Gastroesophageal sphincter (tissue), 3 donors: Measurements from ENCODE around the gene TSSK2.

Experiments
- CTCF ChIP-seq, 4 experiments: fragments of 200-600 bp in 2 of 4; fragments of 450-650 bp in 2 of 4; sonication (generic) in 1 of 4; IDR thresholded peaks; one replicate each; pipeline ENCODE4 v1.5.1; 2017 to 2019; ENCODE audit warnings: antibody characterized with exemption in 4 of 4, mild to moderate bottlenecking in 2 of 4, moderate library complexity in 2 of 4
- EP300 ChIP-seq: sonication (generic); formaldehyde crosslinking; IDR thresholded peaks from one replicate; pipeline ENCODE4 v1.6.1; 2017; ENCODE audit warnings: antibody characterized with exemption, mild to moderate bottlenecking
- POLR2A ChIP-seq, 2 donors: fragments of 450-650 bp; IDR thresholded peaks; one replicate each; pipeline ENCODE4 v1.6.1; 2017; ENCODE audit warnings: antibody characterized with exemption in 2 of 2, mild to moderate bottlenecking in 2 of 2, moderate library complexity in 1 of 2
- POLR2AphosphoS5 ChIP-seq: sonication (generic); formaldehyde crosslinking; IDR thresholded peaks from one replicate; pipeline ENCODE4 v1.6.1; 2017; ENCODE audit warnings: antibody characterized with exemption

- TF ChIP-seq POLR2AphosphoS5 (no peak), CTCF (IDR thresholded peaks at IDR 0.05) (no peak), POLR2A (IDR thresholded peaks at IDR 0.05) (no peak), EP300 (no peak)
Observed at GRCh38 chr22:19132153-19132552, 1.0 kb downstream of the TSSK2 start.
